GM12878 (cell line): ENCODE data around the gene MEI1.
"Not testable (repeated sequence)": the region's sequence is repeated elsewhere in the genome, so short reads cannot be mapped to it uniquely, and the experiment has no call there.

Experiments used
- BCL3 ChIP-seq: IDR thresholded peaks from 2 replicates; pipeline ENCODE4 v1.6.1; 2011; ENCODE audit warnings: borderline replicate concordance, low read depth, mild to moderate bottlenecking, moderate library complexity, low read length; ENCODE audit not compliant: insufficient read depth, poor library complexity, severe bottlenecking
- FOXM1 ChIP-seq: IDR thresholded peaks from 2 replicates; pipeline ENCODE4 v1.6.1; 2012; ENCODE audit warnings: low read depth, mild to moderate bottlenecking, inconsistent platforms, low read length, moderate library complexity
- NR2C1 ChIP-seq: fragments of 450-650 bp; IDR thresholded peaks from 2 replicates; pipeline ENCODE4 v1.6.1; 2017; ENCODE audit warnings: antibody characterized with exemption, mild to moderate bottlenecking, moderate library complexity

- TF ChIP-seq FOXM1, BCL3, NR2C1: not testable (repeated sequence)
Measured at GRCh38 chr22:41686890-41687289, 12.4 kb upstream of the MEI1 start.
